ENCODE results near the gene PSMG1.

PSMG1 gene

DNA sequence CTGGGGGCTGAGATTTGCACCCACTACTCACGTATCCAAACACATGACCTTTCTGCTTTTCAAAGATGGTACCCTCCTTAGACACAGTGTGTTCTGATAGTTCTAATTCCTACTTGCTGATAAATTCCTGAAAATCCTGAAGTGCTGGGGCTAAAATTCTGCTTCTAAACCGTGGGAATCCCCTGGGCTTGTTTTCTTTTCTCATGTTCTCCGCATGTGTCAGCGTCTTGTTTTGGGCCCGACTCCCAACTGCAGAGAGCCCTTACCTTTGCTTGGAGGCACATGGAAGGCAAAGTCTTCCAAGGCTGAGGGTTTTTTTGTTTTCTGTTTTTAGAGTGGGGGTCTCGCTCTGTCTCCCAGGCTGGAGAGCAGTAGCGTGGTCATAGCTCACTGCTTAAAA lies 27.2 kb downstream of the PSMG1 start:
- 88 to 92% methylated on average over 6 to 7 of the region's 7 CpGs for WGBS, 2 experiments (ENCODE audit: insufficient coverage in 2 of 2)
- Histone ChIP-seq H3K36me3 (ENCODE audit: control insufficient read depth, insufficient read depth, low read length) (no peaks in the 10 kb centered on the region), H3K27ac (ENCODE audit: low read depth, low read length, severe bottlenecking) (no peak overlapping the region), H3K9me3 (ENCODE audit: control insufficient read depth, low read length) (no peaks in the 10 kb centered on the region), H3K4me1 (ENCODE audit: control insufficient read depth, insufficient read depth, low read length, poor library complexity, severe bottlenecking) (no peaks in the 10 kb centered on the region), H3K4me3 (ENCODE audit: extremely low read depth, insufficient read depth, low read length, poor library complexity, severe bottlenecking) (no peak overlapping the region)

DNA sequence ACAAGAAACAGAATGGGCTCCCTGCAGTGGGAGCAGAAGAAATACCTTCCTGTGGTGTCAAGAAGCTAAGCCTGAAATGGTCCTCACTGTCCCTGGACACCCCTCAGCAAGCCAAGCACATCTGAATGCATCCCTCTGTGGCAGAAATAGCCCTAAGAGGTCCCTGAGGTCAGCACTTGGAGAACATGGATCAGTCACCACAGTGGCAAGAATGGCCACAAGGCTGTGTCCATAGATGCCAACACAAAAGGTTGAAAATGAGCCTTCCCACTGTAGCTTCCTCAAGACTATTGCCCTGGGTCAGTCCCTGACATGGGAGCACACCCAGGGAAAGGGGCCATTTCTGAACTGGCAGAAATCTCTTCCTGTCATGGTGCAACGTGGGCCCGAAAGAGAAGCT lies 27.7 kb downstream of the PSMG1 start:
- H3K36me3 ChIP-seq (ENCODE audit: control insufficient read depth, insufficient read depth, low read length) = no peaks in the 10 kb centered on the region
- H3K9me3 ChIP-seq (ENCODE audit: control insufficient read depth, low read length) = no peaks in the 10 kb centered on the region
- H3K4me1 ChIP-seq (ENCODE audit: control insufficient read depth, insufficient read depth, low read length, poor library complexity, severe bottlenecking) = no peaks in the 10 kb centered on the region
- no peak overlapping the region for H3K27ac ChIP-seq (ENCODE audit: low read depth, low read length, severe bottlenecking)
- WGBS, 2 experiments (ENCODE audit: insufficient coverage in 2 of 2) = 100% methylated on average over 2 of the region's 2 CpGs
- no peak overlapping the region for H3K4me3 ChIP-seq (ENCODE audit: extremely low read depth, insufficient read depth, low read length, poor library complexity, severe bottlenecking)

DNA sequence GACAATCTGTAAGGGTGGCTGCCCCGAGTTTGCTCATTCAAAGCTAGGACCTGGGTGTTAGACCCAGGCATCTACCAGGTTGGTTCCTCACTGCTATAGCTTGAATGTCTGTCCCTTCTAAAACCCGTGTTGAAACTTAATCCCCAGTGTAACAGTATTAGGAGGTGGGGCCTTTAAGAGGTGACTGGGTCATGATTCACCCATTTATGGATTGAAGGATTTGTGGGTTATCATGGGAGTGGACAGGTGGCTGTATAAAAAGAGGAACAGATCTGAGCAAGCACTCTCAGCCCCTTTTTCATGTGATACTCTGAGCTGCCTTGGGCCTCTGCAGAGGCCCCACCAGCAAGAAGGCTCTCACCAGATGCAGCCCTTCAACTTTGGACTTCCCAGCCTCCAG lies 29.4 kb downstream of the PSMG1 start:
- Histone ChIP-seq H3K9me3 (ENCODE audit: control insufficient read depth, low read length) (no peaks in the 10 kb centered on the region), H3K4me1 (ENCODE audit: control insufficient read depth, insufficient read depth, low read length, poor library complexity, severe bottlenecking) (no peaks in the 10 kb centered on the region), H3K36me3 (ENCODE audit: control insufficient read depth, insufficient read depth, low read length) (no peaks in the 10 kb centered on the region), H3K4me3 (ENCODE audit: extremely low read depth, insufficient read depth, low read length, poor library complexity, severe bottlenecking) (no peak overlapping the region), H3K27ac (ENCODE audit: low read depth, low read length, severe bottlenecking) (no peak overlapping the region)
- 56 to 94% methylated on average over 1 to 2 of the region's 2 CpGs for WGBS, 2 experiments (ENCODE audit: insufficient coverage in 2 of 2)

DNA sequence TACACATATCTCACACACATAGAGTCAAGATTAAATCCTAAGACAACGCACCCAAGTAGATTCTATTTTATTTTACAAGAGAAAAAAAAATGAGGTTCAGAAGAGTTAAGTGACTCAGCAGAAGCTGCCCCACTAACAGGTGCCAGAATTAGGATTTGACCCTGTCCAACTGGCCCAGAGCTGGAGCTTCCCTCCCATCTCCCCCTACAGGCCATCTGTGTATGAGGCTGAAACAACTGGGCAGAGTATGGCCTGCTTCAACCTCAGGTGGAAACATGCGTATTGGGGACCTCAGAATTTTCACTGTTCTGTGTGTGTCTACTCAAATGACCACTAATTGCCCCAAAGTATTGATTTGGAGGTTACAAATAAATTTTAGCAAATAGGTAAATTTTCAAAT lies 29.9 kb downstream of the PSMG1 start:
- H3K27ac ChIP-seq (ENCODE audit: low read depth, low read length, severe bottlenecking) = no peak overlapping the region
- H3K36me3 ChIP-seq (ENCODE audit: control insufficient read depth, insufficient read depth, low read length) = no peaks in the 10 kb centered on the region
- no peaks in the 10 kb centered on the region for H3K9me3 ChIP-seq (ENCODE audit: control insufficient read depth, low read length)
- WGBS, 2 experiments (ENCODE audit: insufficient coverage in 2 of 2) = 100% methylated on average over 1 of the region's 2 CpGs; no CpG with 5 or more reads in 1 of the 2 experiments
- H3K4me1 ChIP-seq (ENCODE audit: control insufficient read depth, insufficient read depth, low read length, poor library complexity, severe bottlenecking) = no peaks in the 10 kb centered on the region
- H3K4me3 ChIP-seq (ENCODE audit: extremely low read depth, insufficient read depth, low read length, poor library complexity, severe bottlenecking) = no peak overlapping the region

DNA sequence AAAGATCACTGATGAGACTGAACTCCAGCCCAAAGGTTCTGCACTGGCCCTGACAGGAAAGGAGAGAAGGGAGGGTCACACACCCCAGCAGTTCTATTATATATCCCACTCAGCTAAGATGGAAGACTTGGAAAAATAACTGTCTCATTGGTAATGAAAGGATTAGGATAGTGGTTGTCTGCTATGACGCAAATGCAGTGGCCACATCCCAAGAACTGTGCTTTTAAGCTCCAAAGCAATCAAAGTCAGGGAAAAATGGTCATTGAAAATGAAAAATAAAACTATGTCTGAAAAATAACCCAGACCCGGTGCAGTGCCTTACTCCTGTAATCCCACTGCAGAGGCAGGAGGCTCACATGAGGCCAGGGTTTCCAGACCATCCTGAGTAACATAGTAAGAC lies 31.0 kb downstream of the PSMG1 start:
- Histone ChIP-seq H3K27ac (ENCODE audit: low read depth, low read length, severe bottlenecking) (no peak overlapping the region), H3K4me3 (ENCODE audit: extremely low read depth, insufficient read depth, low read length, poor library complexity, severe bottlenecking) (no peak overlapping the region), H3K36me3 (ENCODE audit: control insufficient read depth, insufficient read depth, low read length) (no peaks in the 10 kb centered on the region), H3K9me3 (ENCODE audit: control insufficient read depth, low read length) (no peaks in the 10 kb centered on the region), H3K4me1 (ENCODE audit: control insufficient read depth, insufficient read depth, low read length, poor library complexity, severe bottlenecking) (no peaks in the 10 kb centered on the region)
- WGBS, 2 experiments (ENCODE audit: insufficient coverage in 2 of 2) = 80% methylated on average over 1 of the region's 2 CpGs; no CpG with 5 or more reads in 1 of the 2 experiments

DNA sequence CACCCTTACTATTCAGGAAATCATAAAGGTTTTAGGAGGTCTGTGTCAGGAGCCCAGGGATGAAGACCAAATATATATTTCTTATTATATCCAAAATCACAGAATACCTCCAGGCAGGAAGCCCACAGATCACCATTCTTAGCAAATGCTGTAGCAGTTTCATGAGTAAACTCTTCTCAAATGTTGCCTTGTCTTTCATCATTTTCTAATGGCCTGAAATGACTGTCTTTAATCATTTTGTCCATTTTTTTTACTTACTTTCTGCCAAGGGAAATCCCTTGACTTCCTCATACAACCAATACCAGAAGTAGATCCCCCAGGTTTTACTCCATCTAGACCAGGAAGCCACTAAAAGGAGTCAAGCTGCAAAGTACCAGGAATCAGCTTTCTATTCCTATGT lies 32.4 kb downstream of the PSMG1 start:
- Histone ChIP-seq H3K9me3 (ENCODE audit: control insufficient read depth, low read length) (no peaks in the 10 kb centered on the region), H3K36me3 (ENCODE audit: control insufficient read depth, insufficient read depth, low read length) (no peaks in the 10 kb centered on the region), H3K4me1 (ENCODE audit: control insufficient read depth, insufficient read depth, low read length, poor library complexity, severe bottlenecking) (no peaks in the 10 kb centered on the region), H3K4me3 (ENCODE audit: extremely low read depth, insufficient read depth, low read length, poor library complexity, severe bottlenecking) (no peak overlapping the region), H3K27ac (ENCODE audit: low read depth, low read length, severe bottlenecking) (no peak overlapping the region)

DNA sequence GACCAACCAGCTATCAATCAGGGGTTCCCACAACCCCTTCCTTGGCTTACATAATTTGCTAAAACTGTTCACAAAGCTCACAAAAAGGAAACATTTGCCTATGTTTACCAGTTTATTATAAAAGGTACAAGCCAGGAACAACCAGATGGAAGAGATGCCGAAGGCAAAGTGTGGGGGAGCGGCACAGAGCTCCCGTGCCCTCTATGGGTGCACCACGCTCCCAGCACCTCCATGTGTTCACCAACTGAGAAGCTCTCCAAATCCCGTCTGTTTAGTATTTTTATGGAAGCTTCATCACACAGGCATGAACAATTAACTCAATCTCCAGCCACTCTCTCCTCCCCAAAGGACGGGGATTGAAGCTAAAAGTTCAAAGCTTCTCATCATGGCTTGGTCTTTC lies 32.9 kb downstream of the PSMG1 start:
- Histone ChIP-seq H3K27ac (ENCODE audit: low read depth, low read length, severe bottlenecking) (no peak overlapping the region), H3K9me3 (ENCODE audit: control insufficient read depth, low read length) (no peaks in the 10 kb centered on the region), H3K4me3 (ENCODE audit: extremely low read depth, insufficient read depth, low read length, poor library complexity, severe bottlenecking) (no peak overlapping the region), H3K36me3 (ENCODE audit: control insufficient read depth, insufficient read depth, low read length) (no peaks in the 10 kb centered on the region), H3K4me1 (ENCODE audit: control insufficient read depth, insufficient read depth, low read length, poor library complexity, severe bottlenecking) (no peaks in the 10 kb centered on the region)
- 86 to 95% methylated on average over 5 of the region's 6 CpGs for WGBS, 2 experiments (ENCODE audit: insufficient coverage in 2 of 2)

DNA sequence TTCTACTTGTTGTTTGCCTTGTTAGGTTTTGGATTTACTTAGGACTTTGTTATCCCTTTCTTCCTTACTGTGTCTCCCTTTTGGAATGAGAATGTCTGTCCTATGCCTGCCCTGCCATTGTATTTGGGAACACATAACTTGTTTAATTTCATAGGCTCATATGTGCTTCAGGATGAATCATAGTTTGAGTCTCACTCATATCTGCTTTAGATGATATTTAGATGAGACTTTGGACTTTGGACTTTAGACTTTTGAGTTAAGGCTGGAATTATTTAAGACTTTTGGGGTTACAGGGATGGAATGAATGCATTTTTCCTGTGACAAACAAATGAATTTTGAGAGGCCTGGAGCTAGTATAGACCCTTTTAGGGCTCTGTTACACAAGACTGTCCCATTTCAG lies 33.4 kb downstream of the PSMG1 start:
- no peaks in the 10 kb centered on the region for H3K4me1 ChIP-seq (ENCODE audit: control insufficient read depth, insufficient read depth, low read length, poor library complexity, severe bottlenecking)
- no peaks in the 10 kb centered on the region for H3K9me3 ChIP-seq (ENCODE audit: control insufficient read depth, low read length)
- H3K4me3 ChIP-seq (ENCODE audit: extremely low read depth, insufficient read depth, low read length, poor library complexity, severe bottlenecking) = no peak overlapping the region
- H3K27ac ChIP-seq (ENCODE audit: low read depth, low read length, severe bottlenecking) = no peak overlapping the region
- no peaks in the 10 kb centered on the region for H3K36me3 ChIP-seq (ENCODE audit: control insufficient read depth, insufficient read depth, low read length)

DNA sequence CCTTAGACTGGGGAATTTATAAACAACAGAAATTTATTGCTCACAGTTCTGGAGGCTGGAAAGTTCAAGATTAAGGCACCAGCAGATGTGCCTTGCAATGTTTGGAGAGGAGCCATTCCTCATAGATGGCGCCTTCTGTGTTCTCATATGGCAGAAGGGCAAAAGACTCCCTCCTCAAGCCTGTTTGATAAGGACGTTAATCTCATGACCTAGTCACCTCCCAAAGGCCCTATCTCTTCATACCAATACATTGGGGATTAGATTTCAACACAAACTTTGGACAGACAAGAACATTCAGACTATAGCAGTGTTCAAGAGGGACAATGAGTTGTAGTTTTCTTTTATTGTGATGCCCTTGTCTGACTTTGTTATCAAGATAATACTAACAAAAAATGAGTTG lies 34.3 kb downstream of the PSMG1 start:
- WGBS, 2 experiments (ENCODE audit: insufficient coverage in 2 of 2) = 88% methylated on average over 2 of the region's 2 CpGs; no CpG with 5 or more reads in 1 of the 2 experiments
- H3K27ac ChIP-seq (ENCODE audit: low read depth, low read length, severe bottlenecking) = no peak overlapping the region
- no peak overlapping the region for H3K4me3 ChIP-seq (ENCODE audit: extremely low read depth, insufficient read depth, low read length, poor library complexity, severe bottlenecking)
- no peaks in the 10 kb centered on the region for H3K36me3 ChIP-seq (ENCODE audit: control insufficient read depth, insufficient read depth, low read length)
- no peaks in the 10 kb centered on the region for H3K4me1 ChIP-seq (ENCODE audit: control insufficient read depth, insufficient read depth, low read length, poor library complexity, severe bottlenecking)
- no peaks in the 10 kb centered on the region for H3K9me3 ChIP-seq (ENCODE audit: control insufficient read depth, low read length)

DNA sequence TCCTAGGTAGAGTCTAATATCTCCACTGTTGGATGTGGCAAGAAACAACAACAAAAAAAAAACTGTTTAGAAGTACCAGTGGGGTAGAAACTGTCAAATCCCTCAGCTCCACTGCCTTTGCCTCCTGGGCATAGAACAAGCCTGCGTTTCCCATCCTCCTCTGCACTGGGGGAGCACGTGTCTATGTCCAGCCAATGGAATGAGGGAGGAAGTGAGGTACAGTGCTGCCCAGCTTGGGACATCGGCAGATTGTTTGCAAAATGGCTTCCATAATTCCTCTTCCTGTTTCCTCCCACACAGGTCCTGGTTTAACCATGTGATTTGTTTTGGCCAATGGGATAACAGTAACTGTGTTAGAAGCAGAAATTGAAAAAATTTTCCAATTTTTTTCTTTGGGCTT lies 39.1 kb downstream of the PSMG1 start:
- no peak overlapping the region for H3K4me3 ChIP-seq (ENCODE audit: extremely low read depth, insufficient read depth, low read length, poor library complexity, severe bottlenecking)
- peaks cover 2% of the 10 kb centered on the region for H3K4me1 ChIP-seq (ENCODE audit: control insufficient read depth, insufficient read depth, low read length, poor library complexity, severe bottlenecking)
- no peak overlapping the region for H3K27ac ChIP-seq (ENCODE audit: low read depth, low read length, severe bottlenecking)
- peaks cover 4% of the 10 kb centered on the region for H3K9me3 ChIP-seq (ENCODE audit: control insufficient read depth, low read length)
- 85 to 100% methylated on average over 1 to 2 of the region's 3 CpGs for WGBS, 2 experiments (ENCODE audit: insufficient coverage in 2 of 2)
- no peaks in the 10 kb centered on the region for H3K36me3 ChIP-seq (ENCODE audit: control insufficient read depth, insufficient read depth, low read length)

DNA sequence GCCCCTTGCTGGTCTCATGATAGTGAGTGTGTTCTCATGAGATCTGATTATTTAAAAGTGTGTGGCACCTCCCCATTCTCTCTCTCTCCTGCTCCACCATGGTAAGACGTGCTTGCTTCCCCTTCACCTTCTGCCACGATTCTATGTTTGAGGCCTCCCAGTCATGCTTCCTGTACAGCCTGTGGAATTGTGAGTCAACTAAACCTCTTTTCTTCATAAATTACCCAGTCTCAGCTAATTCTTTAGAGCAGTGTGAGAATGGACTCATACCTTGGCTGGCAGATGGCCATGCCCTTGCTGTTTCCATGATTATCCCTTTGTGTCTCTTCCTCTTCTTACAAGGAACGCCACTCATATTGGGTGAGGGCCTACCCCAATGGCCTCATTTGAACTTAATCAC lies 40.3 kb downstream of the PSMG1 start:
- no peaks in the 10 kb centered on the region for H3K36me3 ChIP-seq (ENCODE audit: control insufficient read depth, insufficient read depth, low read length)
- H3K4me1 ChIP-seq (ENCODE audit: control insufficient read depth, insufficient read depth, low read length, poor library complexity, severe bottlenecking) = peaks cover 2% of the 10 kb centered on the region
- H3K4me3 ChIP-seq (ENCODE audit: extremely low read depth, insufficient read depth, low read length, poor library complexity, severe bottlenecking) = no peak overlapping the region
- WGBS, 2 experiments (ENCODE audit: insufficient coverage in 2 of 2) = 100% methylated on average over 2 to 3 of the region's 3 CpGs
- no peak overlapping the region for H3K27ac ChIP-seq (ENCODE audit: low read depth, low read length, severe bottlenecking)
- H3K9me3 ChIP-seq (ENCODE audit: control insufficient read depth, low read length) = peaks cover 4% of the 10 kb centered on the region

DNA sequence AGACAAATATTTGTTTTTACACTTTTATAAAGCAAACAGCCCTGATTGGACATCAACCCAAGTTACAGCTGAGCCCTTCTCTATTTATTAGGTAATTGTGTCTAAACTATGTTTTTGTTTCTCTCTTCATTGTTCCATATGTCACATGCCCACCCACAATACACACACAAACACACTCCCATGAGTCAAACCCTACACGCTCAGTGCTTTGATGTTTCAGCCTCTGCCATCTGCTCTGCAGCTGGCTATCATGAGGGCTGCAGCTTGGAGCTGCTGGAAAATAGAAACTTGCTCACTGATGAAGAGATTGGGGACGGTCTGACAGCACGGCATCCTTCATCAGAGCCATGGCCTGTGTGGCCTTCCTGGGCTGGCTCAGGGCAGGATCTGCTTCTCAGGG lies 41.7 kb downstream of the PSMG1 start:
- no peak overlapping the region for H3K4me3 ChIP-seq (ENCODE audit: extremely low read depth, insufficient read depth, low read length, poor library complexity, severe bottlenecking)
- H3K4me1 ChIP-seq (ENCODE audit: control insufficient read depth, insufficient read depth, low read length, poor library complexity, severe bottlenecking) = peaks cover 9% of the 10 kb centered on the region
- H3K27ac ChIP-seq (ENCODE audit: low read depth, low read length, severe bottlenecking) = no peak overlapping the region
- H3K36me3 ChIP-seq (ENCODE audit: control insufficient read depth, insufficient read depth, low read length) = no peaks in the 10 kb centered on the region
- peaks cover 4% of the 10 kb centered on the region for H3K9me3 ChIP-seq (ENCODE audit: control insufficient read depth, low read length)
- 87 to 89% methylated on average over 3 of the region's 3 CpGs for WGBS, 2 experiments (ENCODE audit: insufficient coverage in 2 of 2)

Measured in mesodermal cell (in vitro differentiated cells).